ENCODE measurements around the gene CTTNBP2.
"Not testable (repeated sequence)": the region's sequence is repeated elsewhere in the genome, so short reads cannot be mapped to it uniquely, and the experiment has no call there.

CTTNBP2 gene

DNA sequence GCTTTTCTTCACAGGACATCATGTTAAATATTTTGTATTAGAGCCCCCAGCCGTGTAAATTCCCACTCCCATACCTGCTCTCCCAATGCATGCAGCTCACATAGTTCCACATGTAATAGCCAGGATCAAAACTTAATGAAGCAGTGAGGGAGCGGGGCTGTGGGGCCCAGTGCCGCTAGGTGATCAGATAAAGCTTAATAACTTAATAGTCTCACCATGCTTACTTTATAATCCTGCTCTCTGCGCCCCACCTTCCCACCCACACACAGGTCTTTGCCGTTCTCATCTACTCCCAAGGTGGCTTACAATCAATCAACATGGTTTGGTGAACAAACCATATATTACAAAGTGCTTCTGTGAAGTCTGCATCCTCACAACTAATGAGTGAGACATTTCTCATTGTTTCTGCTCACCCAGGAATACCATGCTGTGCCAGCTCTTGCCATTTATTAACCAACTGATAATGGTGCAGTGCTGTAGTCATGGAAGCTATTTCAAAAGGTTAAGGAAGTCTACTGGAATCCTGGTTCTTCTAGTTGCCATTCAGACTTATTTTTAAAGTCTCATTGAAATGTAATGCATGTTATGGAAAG lies 156.4 kb downstream of the CTTNBP2 start:
- no peak for DNase-seq
- in situ Hi-C loops (cut with MboI; ENCODE audit: low pct_unique_long_range_greater_than_20kb, low sequenced_read_pairs), result no loop called here

DNA sequence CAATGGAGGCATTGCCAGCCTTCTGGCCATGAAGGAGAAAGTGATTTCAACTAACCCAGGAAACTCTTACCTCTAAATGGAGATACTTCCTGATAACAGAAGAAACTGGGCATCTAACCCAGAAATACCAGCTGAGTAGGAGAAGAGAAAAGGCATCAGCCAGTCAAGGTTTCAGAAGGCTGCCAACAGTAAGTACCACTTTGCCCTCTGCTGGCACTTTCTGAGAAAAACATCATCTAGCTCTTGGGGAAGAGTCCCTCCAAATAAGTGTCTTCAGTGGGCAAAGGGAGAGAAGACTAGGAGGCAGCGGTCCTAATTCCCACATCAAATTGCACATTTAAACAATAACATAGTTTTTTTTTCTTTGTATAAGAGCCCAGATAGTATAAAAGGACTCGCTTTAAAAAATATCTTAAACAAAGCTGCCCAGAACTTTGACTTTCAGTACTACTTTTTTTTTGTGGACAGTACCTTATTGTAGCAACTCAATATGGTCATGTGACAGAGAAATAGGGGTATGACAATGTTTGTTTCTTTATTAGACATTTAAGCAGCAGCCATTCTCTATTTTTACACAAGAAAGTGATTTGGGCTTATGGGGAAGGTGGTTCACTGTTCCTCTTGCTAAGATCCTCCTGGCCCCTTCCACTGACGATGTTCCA lies 157.3 kb downstream of the CTTNBP2 start:
- in situ Hi-C loops (cut with MboI; ENCODE audit: low pct_unique_long_range_greater_than_20kb, low sequenced_read_pairs), result no loop called here
- peak; percentile 63 for DNase-seq

DNA sequence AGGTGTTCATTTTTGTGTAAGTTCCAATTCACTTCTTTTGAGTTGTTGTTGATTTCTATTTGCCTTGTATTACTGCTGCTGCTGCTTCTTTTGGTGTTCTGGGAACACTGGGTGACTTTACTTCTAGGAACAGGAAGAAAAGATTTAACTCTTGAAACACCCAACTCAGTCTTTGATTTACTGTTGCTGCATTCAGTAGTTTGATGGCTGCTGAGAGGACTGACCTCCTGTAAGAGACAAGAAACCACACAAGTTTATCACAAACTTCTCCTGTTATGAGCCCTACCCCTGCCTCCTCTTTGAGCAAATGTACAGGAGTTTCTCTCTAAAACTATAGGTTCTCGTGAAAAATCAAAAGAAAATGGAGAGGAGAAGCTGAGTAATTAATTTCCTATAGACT lies 161.7 kb downstream of the CTTNBP2 start:
- peak; percentile 12 for DNase-seq
- in situ Hi-C loops (cut with MboI; ENCODE audit: low pct_unique_long_range_greater_than_20kb, low sequenced_read_pairs), result no loop called here

DNA sequence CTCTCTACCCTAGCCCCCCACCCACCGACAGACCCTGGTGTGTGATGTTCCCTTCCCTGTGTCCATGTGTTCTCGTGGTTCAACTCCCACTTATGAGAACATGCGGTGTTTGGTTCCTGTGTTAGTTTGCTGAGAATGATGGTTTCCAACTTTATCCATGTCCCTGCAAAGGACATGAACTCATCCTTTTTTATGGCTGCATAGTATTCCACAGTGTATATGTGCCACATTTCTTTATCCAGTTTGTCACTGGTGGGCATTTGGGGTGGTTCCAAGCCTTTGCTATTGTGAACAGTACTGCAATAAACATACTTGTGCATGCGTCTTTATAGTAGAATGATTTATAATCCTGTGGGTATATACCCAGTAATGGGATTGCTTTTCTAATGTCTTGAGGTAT lies 165.1 kb downstream of the CTTNBP2 start:
- in situ Hi-C loops (cut with MboI; ENCODE audit: low pct_unique_long_range_greater_than_20kb, low sequenced_read_pairs); DNase-seq: not testable (repeated sequence)

DNA sequence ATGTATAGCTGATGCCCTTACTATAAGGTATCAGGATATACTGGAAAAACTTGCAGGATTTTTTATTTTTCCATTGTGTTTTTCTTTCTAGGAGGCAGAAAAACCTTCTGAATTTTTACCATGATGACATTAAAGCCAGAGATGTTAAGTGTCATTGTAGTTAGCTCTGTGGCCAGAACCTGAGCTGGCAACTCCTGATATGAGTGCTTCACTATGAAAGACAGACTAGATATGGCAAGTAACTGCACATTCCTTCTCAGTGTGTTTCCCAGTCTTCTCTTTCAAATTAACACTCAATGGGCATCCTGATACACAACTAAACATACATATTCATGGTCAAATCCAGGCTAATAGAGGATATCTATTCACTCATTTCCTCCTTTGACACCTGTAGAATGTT lies 166.2 kb downstream of the CTTNBP2 start:
- DNase-seq, result no peak
- in situ Hi-C loops (cut with MboI; ENCODE audit: low pct_unique_long_range_greater_than_20kb, low sequenced_read_pairs), result no loop called here

DNA sequence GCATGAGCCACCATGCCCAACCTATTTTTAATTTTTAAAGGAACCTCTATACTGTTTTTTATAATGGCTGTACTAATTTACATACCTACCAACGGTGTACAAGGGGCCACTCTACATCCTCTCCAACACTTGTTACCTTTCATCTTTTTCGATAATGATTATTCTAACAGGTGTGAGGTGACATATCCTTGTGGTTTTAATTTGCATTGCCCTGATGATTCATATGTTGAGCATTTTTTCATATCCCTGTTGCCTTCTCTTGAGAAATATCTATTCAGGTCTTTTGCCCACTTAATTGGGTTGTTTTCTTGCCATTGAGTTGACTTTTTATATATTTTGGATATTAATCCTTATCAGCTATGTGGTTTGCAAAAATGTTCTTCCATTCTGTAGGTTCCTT lies 167.0 kb downstream of the CTTNBP2 start:
- no peak for DNase-seq
- in situ Hi-C loops (cut with MboI; ENCODE audit: low pct_unique_long_range_greater_than_20kb, low sequenced_read_pairs), result no loop called here

DNA sequence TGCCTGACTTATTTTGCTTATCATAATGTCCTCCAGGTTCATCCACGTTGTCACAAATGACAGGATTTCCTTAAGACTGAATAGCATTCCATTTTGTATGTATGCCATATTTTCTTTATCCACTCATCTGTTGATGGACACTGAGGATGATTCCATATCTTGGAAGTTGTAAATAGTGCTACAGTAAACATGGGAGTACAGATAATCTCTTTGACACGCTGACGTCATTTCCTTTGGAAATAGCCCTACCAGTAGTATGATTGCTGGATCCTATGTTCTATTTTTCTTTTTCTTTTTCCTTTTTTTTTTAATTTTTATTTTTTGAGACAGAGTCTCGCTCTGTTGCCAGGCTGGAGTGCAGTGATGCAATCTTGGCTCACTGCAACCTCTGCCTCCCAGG lies 167.6 kb downstream of the CTTNBP2 start:
- in situ Hi-C loops (cut with MboI; ENCODE audit: low pct_unique_long_range_greater_than_20kb, low sequenced_read_pairs), result no loop called here

DNA sequence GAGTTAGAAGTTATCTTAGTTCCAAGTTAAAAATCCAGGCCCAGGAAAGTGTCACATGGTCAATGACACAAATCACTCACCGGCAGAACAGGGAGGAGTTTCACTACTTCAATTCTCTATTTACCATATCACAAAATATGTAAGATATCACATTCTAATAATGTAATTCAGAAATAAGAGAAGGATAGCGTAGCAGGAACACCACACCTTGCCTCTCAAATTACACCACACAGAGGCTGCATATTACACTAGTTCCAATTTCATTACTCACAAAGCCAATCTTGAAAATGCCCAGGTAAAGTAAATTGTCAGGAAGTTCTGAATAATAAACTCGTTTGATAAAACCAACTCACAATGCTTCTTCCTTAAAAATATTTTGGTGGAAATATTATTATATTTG lies 169.2 kb downstream of the CTTNBP2 start:
- in situ Hi-C loops (cut with MboI; ENCODE audit: low pct_unique_long_range_greater_than_20kb, low sequenced_read_pairs), result no loop called here

More for the DNA sequence above, 167.6 kb downstream of the CTTNBP2 start:
- no peak for DNase-seq

DNA sequence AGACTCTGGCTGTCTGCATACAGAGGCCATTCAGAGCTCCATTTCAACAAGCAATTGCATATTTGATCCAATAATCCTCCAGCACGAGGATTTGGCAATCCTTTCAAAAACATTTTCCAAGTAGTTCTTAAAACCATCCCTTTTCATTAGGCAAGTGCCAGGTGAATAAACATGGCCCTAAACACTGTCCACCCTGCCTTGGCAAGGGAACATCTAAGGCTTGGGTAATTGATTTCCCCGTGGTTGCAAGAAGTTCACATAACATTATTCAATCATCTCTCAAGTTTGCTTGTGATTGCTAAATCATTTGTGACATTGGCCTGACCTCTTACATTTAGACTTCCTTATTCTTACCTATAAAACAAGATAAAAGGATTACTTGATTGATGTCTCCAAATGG lies 175.2 kb downstream of the CTTNBP2 start:
- DNase-seq, result no peak
- in situ Hi-C loops (cut with MboI; ENCODE audit: low pct_unique_long_range_greater_than_20kb, low sequenced_read_pairs), result no loop called here

More for the DNA sequence above, 169.2 kb downstream of the CTTNBP2 start:
- no peak for DNase-seq

DNA sequence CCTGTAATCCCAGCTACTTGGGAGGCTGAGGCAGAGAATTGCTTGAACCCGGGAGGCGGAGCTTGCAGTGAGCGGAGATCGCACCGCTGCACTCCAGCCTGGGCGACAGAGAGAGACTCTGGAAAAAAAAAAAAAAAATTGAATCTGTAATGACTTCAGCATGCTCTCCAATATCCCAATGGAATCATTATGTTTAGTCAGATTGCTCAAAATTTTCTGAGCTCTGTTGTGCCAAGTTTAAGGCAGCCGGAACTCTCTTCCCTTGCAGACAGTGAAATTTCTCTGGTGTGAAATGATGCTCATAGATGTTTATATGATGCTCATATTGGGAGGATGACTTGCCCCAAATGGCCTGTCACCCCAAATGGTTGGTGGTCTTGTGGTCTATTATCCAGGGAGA lies 180.9 kb downstream of the CTTNBP2 start:
- DNase-seq, result no peak
- in situ Hi-C loops (cut with MboI; ENCODE audit: low pct_unique_long_range_greater_than_20kb, low sequenced_read_pairs), result no loop called here

DNA sequence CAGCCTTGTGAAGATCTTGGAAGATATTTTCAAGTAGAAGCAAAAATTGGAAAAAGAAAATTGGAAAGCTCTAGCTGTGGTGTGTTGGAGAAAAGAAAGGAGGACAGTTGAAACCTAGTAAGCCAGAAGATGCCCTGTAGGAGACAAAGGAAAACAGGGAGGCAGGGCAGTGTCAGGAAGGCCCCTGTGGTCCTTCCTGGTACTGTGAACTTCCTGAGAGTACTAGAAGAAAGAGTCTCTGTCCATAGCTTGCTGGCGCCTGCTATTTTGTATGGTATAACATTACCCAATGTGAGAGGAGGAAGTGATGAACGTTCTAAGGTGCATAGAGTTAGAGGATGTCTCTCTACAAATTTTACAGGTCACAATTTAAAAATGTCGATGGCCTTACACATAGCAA lies 183.1 kb downstream of the CTTNBP2 start:
- in situ Hi-C loops (cut with MboI; ENCODE audit: low pct_unique_long_range_greater_than_20kb, low sequenced_read_pairs), result no loop called here
- no peak for DNase-seq

DNA sequence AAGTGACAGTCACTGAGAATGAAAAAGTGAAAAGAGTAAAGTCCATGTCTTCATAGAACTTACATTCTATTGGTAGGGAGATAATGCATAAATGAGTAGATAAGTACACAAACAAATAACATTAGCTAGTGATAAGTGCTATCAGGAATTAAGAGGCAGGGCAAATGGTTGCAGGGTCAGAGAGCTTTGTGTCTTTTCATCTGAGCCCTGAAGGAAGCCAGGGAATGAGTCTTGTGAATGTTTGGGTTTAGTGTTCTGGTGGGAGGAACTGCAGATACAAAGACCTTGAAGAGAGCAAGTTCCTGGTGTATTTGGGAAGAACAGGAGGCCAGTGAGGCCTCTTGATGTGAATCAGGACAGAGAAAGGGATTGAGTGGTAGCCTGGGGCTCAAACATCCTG lies 183.8 kb downstream of the CTTNBP2 start:
- in situ Hi-C loops (cut with MboI; ENCODE audit: low pct_unique_long_range_greater_than_20kb, low sequenced_read_pairs), result no loop called here
- no peak for DNase-seq

DNA sequence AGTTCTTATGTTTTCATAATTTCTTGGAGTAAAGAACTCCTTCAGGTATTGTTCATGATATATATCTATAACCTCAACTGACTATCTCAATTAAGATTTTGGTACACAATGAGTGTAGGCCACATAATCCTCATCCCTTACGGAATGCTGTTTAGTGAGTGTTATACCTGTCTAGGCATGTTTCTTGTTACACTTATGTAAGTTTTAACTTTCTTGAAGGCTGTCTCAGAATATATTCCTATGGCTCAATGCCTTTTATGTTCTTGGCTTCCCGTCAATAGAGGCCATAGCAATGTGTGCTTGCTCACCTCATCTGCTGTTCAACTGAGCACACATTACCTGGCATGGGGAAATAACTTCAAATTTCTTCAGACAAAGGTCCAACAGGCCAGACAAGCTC lies 185.1 kb downstream of the CTTNBP2 start:
- no peak for DNase-seq
- in situ Hi-C loops (cut with MboI; ENCODE audit: low pct_unique_long_range_greater_than_20kb, low sequenced_read_pairs), result no loop called here

DNA sequence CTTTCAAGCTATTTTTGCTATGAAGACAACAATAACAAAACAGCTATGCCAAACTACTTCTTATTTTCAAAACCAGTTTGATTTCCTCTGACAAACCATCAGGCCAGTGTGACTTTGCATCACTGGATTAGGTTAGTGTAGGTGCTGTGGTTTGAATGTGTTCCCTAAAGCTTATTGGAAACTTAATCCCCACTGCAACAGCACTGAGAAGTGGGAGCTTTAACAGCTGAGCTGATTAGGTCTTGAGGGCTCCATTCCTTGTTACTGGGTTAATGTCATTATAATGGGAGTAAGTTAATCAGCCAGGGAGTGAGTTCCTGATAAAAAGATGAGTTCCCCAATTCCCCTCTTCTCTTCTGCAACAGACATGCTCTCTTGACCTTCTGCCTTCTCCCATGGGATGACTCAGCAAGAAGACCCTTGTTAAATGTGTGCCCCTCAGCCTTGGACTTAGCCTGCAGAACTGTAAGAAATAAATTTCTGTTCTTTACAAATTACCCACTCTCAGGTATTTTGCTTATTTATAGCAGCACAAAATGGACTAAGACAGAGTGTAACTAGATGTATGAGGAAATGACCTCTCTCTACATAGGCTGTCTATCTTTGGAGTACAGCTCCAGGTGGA lies 186.8 kb downstream of the CTTNBP2 start:
- no peak for DNase-seq
- in situ Hi-C loops (cut with MboI; ENCODE audit: low pct_unique_long_range_greater_than_20kb, low sequenced_read_pairs), result no loop called here

DNA sequence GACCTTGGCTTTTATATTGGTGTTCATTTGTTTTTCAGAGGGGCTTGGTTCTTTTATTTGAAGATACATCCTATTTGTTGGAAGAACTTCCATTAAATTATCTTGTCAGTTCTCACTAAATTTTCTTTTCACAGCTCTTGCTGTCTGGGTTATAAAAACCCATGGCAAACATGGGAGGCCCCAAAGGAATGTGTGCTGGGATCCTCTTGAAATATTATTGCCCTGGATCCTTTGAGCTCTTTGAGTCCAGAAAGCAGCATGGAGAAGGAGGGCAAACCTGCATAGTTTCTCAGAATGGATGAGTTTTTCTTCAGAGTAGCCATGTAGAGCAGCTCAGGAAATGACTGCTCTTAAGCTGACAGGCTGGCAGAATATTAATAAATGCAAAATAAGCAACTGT lies 187.4 kb downstream of the CTTNBP2 start:
- in situ Hi-C loops (cut with MboI; ENCODE audit: low pct_unique_long_range_greater_than_20kb, low sequenced_read_pairs), result no loop called here
- DNase-seq, result no peak

DNA sequence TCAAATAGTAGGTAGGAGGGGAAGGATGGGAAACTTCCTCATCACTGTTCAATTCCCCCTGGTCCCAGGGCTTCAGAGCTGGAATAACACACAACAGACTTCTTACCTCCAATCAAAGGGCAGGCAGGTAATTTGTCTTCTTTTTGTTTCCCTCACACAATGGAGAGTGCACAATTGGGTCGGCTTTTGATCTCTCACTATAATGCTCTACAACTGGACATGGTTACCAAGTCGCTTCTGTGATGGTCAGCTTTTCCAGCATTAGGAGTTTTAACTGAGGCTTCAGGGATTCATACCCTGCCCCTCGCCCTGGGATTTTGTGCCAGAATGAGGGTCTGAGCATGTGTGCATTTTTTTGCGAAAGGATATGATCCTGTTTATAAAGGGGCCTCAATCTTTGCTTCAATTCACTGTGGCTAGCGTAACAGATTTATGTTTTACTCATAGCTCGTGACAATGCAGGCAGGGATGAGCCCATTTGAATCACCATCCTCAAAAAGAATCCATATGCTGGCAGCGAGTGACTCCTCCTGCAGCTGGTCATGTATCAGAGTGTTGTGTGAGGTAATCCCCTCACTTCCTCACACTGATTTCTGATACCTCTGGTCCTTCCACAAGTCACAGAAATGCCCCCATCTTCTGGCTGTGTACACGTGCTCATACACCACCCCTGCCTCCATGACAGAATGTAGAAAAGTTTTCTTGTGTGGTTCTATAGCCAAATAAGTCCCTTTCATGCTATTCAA lies 189.6 kb downstream of the CTTNBP2 start:
- in situ Hi-C loops (cut with MboI; ENCODE audit: low pct_unique_long_range_greater_than_20kb, low sequenced_read_pairs), result no loop called here
- DNase-seq, result no peak

DNA sequence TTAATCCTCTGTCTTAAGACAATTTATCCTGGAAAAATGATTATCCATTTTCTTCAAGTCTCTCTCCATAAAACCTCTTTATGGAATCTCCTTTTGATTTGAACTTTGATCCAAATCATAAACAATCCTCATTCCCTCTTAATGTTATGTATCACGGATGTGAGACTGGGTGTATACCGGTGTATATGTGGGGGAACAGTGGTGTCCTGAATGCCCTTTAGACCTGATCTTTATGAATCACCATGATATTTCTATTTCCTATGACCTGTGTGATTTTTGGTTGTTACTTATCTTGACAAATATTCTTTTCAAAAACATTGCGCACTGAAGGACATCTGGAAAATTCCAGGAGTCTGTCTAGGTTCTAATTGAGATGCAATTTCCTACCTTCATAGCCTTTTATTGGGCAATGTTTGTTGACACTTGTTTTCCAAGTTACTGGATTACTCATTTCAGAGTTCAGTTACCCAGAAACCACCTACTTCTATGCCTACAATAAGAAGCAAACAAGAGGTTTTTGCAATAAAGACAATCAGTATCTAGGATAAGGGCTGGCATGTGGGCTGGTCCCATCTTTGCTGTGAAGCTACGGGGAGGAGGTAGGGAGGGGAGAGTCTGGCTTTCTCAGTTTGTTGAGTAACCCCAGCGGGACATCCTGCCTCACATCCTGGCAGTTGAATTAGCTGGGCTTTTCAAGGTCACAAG lies 190.4 kb downstream of the CTTNBP2 start:
- DNase-seq, result no peak
- in situ Hi-C loops (cut with MboI; ENCODE audit: low pct_unique_long_range_greater_than_20kb, low sequenced_read_pairs), result no loop called here

DNA sequence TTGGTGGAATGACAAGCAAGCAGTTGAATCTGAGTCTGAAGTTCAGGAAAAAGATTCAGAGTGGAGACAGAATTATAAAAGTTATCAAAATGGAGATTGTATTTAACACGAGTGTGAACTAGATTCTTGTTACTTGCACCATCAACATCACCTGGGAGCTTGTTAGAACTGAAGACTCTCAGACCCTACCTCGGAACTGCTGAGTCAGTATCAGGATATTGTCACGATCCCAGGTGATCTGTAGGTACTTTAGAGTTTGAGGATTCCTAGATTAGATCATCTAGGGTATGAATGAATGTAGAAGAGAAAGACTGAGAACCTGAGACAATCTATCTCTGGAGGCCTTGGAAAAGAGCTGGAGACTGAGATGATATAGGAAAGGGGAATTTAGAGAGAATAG lies 194.1 kb downstream of the CTTNBP2 start:
- in situ Hi-C loops (cut with MboI; ENCODE audit: low pct_unique_long_range_greater_than_20kb, low sequenced_read_pairs), result no loop called here
- DNase-seq, result no peak
